GM12892 (cell line): ENCODE measurements around the gene EYS.

Source experiments
- DNase-seq: peaks from one replicate; pipeline ENCODE4 v3.0.0; 2011; ENCODE audit not compliant: insufficient read length
- FAIRE-seq: peaks from 2 replicates; lab custom pipeline; 2011; peaks lifted over from hg19 to GRCh38; lab: Jason Lieb, UNC
- POLR2A ChIP-seq: IDR thresholded peaks from 2 replicates; pipeline ENCODE4 v1.6.1; 2011; ENCODE audit warnings: low read depth, low read length, control low read depth
- POLR2AphosphoS5 ChIP-seq: IDR thresholded peaks from 2 replicates; pipeline ENCODE4 v1.6.1; 2011; ENCODE audit warnings: low read depth, low read length, control low read depth
- TAF1 ChIP-seq: IDR thresholded peaks from 2 replicates; pipeline ENCODE4 v1.6.1; 2011; ENCODE audit warnings: low read depth, mild to moderate bottlenecking, control low read depth, low read length, borderline replicate concordance

Gene EYS

DNA sequence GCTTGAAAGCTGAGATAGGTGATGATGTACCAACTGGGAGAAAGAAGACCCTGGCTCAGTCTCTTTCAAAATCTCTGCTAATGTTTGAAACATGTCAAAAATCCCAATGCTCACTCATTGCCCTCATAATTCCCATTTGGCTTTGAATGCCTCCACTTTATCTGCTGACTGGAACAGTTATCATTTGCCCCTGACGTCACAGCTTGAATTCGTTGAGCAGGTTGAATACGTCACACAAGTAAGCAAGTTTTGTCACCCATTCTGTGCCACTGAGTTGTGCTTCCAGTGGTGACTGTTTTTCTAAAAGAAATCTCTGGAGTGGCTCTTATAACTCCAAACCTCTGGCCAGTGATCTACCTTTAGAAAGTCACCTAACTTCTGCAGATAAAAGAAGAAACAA, 991.4 kb downstream of the EYS start:
- FAIRE-seq (no peak), DNase-seq (no peak)
- no peak for TF ChIP-seq POLR2AphosphoS5
- TF ChIP-seq TAF1, result no peak
- TF ChIP-seq POLR2A, result no peak

- DNase-seq (no peak), FAIRE-seq (no peak)
- no peak for TF ChIP-seq POLR2AphosphoS5
- TF ChIP-seq POLR2A, result no peak
- TF ChIP-seq TAF1, result no peak
Observed at GRCh38 chr6:64714073-64714472, 993.0 kb downstream of the EYS start.

GRCh38 chr6:64713175-64713574, 993.9 kb downstream of the EYS start:
- DNase-seq (no peak), FAIRE-seq (no peak)
- TF ChIP-seq POLR2A, result no peak
- no peak for TF ChIP-seq TAF1
- TF ChIP-seq POLR2AphosphoS5, result no peak

GRCh38 chr6:64712606-64713005, 994.4 kb downstream of the EYS start:
- DNase-seq (no peak), FAIRE-seq (no peak)
- no peak for TF ChIP-seq TAF1

DNA sequence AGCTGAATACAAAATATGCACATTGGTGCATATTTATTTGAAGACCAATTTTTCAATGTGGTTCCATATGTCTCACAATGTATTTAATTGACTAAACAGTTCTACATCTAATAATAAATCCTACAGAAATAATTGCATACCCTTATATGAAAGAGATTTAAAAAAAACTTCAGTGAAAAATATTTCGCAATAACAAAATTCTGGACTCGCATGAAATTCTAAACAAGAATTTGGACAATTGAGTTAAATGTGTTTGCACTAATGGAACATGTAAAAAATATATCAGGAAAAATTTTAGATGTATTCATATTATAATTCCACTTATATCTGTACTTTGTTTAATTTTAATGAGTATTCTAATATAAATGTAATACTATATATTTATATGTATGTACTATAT, 1003.1 kb downstream of the EYS start:
- no peak for DNase-seq
- no peak for TF ChIP-seq POLR2AphosphoS5
- TF ChIP-seq POLR2A, result no peak
- no peak for TF ChIP-seq TAF1
- no peak for FAIRE-seq

DNA sequence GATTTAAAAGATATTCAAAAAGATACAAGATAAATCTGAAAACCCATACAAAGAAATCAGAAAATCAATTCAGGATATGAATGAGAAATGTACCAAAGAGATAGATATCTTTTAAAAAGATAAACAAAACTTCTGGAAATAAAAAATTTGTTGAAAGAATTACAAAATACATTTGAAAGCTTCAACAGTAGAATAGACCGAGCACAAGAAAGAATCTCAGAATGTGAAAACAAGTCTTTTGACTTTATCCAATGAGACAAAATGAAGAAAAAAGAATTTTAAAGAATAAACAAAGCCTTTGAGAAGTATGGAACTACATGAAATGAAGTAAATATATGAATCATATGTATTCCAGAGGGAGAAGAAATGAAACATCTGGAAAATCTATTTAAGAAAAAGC, 1011.0 kb downstream of the EYS start:
- no peak for TF ChIP-seq POLR2AphosphoS5
- TF ChIP-seq TAF1, result no peak
- no peak for TF ChIP-seq POLR2A
- FAIRE-seq, result no peak
- no peak for DNase-seq

GRCh38 chr6:64694356-64694755, 1012.7 kb downstream of the EYS start:
- no peak for DNase-seq
- TF ChIP-seq POLR2A, result no peak
- TF ChIP-seq POLR2AphosphoS5, result no peak
- TF ChIP-seq TAF1, result no peak
- FAIRE-seq, result no peak

DNA sequence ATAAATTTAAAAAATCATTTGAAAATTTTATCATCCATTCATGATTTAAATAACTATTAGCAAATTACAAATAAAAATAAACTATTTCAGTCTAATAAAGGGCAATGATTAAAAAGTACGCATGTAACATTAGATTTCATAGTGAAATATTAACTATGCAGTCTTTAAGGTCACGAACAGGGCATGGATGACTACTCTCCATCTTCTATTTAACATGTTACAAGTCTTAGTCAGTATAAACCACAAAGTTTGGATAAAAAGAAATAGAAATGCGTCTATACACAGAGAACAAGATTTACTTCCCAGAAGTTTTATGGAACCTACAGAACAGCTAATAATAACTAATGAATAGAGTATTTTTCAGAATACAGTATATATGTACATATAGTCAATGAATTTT, 1016.0 kb downstream of the EYS start:
- FAIRE-seq, result no peak
- TF ChIP-seq TAF1 (no peak), POLR2A (no peak), POLR2AphosphoS5 (no peak)
- no peak for DNase-seq

- DNase-seq (no peak), FAIRE-seq (no peak)
- TF ChIP-seq TAF1 (no peak), POLR2A (no peak), POLR2AphosphoS5 (no peak)
Observed at GRCh38 chr6:64685401-64685800, 1021.6 kb downstream of the EYS start.

DNA sequence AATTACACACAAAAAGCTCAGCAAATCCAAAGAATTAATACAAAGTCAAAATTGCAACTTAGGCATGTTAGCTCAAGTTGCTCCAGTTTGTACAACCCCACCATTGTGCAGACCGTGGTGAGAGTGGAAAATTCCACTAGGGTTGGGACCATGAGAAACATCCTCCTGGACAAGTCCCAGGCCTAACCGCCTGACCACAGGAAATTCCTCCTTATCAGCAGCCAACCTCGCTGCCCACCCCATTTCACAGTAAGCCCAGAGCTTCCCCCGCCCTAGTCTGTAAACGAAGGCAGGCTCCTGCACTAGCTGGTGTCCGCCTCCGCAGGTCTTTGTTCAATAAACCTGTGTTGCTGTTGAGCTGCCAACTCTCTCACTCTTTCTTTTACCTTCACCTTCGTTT, 1023.3 kb downstream of the EYS start:
- DNase-seq, result no peak
- TF ChIP-seq POLR2A, result no peak
- TF ChIP-seq POLR2AphosphoS5, result no peak
- no peak for TF ChIP-seq TAF1

GRCh38 chr6:64681416-64682160, 1025.4 kb downstream of the EYS start:
- DNase-seq (no peak), FAIRE-seq (no peak)
- TF ChIP-seq POLR2A (no peak), POLR2AphosphoS5 (no peak), TAF1 (no peak)

More for the DNA sequence above, 1023.3 kb downstream of the EYS start:
- FAIRE-seq, result no peak

GRCh38 chr6:64680446-64680845, 1026.6 kb downstream of the EYS start:
- DNase-seq, result no peak
- FAIRE-seq, result no peak
- TF ChIP-seq TAF1, result no peak
- no peak for TF ChIP-seq POLR2AphosphoS5
- TF ChIP-seq POLR2A, result no peak
